ENCODE results near the gene C10orf95. TPM values are rescaled to one million over a fixed set of nuclear protein-coding genes. Genes with fewer than 3 reads are reported as not detected.

C10orf95 gene
- total RNA-seq, 1 donor from 2014 or later, result 2.9 TPM

DNA sequence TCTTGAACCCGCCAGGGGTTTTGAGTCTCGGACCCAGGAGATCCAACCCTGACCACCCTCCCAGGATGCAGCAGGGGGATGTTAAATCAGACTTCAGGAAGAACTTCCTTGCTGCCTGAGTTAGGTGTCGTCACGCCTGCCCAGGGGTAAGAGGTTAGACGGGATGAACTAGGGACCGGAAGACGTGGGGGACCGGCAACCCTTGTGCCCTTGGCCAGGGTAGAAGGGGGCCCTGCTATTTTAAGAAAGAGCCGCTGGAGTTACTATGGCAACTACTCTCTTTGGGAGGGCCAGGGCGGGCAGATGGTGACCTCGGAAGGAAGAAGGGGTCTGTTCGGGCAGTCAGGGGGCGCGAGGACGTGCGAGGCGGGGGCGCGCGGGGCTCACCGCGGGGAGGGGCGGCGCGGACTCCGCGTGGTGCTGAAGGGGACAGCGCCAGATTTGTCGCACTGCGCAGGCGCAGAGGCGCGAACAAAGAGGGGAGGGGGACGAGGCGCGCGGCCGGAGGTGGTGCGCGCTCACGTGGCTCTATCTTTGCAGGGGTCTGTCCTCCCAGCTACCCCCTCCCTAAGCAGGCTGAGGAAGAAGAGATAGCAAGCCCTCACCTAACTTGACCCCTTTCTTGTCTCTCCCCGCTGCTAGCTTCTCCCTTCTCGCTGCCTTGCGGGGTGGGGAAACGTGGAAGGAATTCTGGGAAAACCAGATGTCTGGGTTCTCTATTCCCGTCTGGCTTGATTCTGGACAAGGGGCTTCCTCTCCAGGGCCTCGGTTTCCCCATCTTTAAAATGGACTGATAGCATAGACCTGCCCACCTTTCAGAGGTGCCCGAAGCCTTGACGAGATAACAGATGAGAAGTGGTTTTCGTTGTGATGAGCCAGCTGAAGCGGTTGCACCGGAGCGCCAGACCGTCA, 31.8 kb downstream of the C10orf95 start:
- DNase-seq (ENCODE audit: low read depth), result no peak
- H3K27me3 ChIP-seq (ENCODE audit: control insufficient read depth, insufficient read depth, low read length), result peaks cover 4% of the 10 kb centered on the region
- H3K4me3 ChIP-seq (ENCODE audit: low read depth, low read length), result peak overlapping the region; percentile 89
- TF ChIP-seq, protein P1, sequence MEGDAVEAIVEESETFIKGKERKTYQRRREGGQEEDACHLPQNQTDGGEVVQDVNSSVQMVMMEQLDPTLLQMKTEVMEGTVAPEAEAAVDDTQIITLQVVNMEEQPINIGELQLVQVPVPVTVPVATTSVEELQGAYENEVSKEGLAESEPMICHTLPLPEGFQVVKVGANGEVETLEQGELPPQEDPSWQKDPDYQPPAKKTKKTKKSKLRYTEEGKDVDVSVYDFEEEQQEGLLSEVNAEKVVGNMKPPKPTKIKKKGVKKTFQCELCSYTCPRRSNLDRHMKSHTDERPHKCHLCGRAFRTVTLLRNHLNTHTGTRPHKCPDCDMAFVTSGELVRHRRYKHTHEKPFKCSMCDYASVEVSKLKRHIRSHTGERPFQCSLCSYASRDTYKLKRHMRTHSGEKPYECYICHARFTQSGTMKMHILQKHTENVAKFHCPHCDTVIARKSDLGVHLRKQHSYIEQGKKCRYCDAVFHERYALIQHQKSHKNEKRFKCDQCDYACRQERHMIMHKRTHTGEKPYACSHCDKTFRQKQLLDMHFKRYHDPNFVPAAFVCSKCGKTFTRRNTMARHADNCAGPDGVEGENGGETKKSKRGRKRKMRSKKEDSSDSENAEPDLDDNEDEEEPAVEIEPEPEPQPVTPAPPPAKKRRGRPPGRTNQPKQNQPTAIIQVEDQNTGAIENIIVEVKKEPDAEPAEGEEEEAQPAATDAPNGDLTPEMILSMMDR (IDR thresholded peaks at IDR 0.05; ENCODE audit: insufficient read depth, low read length, severe bottlenecking), result no peak
- FAIRE-seq, result no peak
- H3K36me3 ChIP-seq (ENCODE audit: control insufficient read depth, insufficient read depth, low read length), result peaks cover 9% of the 10 kb centered on the region

DNA sequence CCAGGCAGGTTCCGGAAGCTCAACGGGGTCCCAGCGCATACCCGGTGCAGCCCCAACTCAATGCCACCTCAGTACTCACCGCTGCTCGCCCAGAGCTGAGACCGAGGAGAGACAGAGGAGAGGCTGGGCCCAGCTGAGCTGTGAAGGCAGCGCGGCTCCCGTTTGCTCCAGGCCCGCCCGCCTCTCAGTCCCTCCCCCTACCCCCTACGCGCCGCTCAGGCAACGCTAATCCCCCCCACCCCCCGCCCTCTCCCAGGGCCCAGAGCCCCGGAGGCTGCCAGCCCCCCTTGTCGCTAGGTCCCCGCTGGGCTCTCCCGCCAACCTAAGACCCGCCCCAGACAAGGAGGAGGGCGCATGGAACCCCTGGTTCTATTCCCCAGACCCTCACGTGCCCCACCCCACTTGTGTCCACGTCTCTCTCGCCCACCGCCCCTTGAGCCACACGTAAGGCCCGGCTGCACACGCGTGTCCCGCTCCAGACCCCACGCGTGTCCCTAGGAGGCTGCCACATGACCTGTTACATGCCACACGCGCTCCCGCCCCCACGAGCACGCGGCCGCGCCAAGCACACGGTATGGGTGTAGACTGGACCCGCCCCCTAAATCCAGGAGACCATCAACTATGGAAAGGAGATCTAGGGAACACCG, 32.6 kb downstream of the C10orf95 start, which contains the start of gene PSD:
Gene PSD, minus strand, starts transcription at position 164 of the 647 bp plus-strand sequence. CDS start 1,747 bp downstream, outside the sequence.
- Histone ChIP-seq H3K27me3 (ENCODE audit: control insufficient read depth, insufficient read depth, low read length) (peaks cover 4% of the 10 kb centered on the region), H3K36me3 (ENCODE audit: control insufficient read depth, insufficient read depth, low read length) (peaks cover 7% of the 10 kb centered on the region), H3K4me3 (ENCODE audit: low read depth, low read length) (peak within 1 kb of the TSS; percentile 89)
- no peak for FAIRE-seq
- DNase-seq (ENCODE audit: low read depth), result no peak
- TF ChIP-seq, protein P1 (IDR thresholded peaks at IDR 0.05; ENCODE audit: insufficient read depth, low read length, severe bottlenecking), result no peak

DNA sequence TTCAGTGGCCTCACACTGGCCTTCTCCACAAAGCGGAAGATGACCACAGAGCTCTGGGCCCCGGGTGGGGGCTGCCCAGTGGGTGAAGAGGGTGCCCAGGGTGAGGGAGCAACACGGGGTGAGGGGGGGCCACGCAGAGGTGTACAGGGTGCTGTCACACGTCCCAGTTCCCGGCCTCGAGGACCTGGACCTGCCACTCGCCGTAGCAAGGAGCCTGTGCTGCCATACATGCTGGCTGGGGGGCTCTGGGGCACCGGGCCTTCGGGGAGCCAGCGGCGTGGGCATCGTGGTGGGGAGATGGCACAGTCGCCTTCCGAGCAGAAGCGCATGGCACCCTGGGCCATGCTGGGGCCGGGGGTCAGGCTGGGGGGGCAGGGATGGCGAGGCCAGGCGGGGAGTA, 34.6 kb downstream of the C10orf95 start:
- H3K4me3 ChIP-seq (ENCODE audit: low read depth, low read length), result no peak overlapping the region
- peaks cover 10% of the 10 kb centered on the region for H3K27me3 ChIP-seq (ENCODE audit: control insufficient read depth, insufficient read depth, low read length)
- TF ChIP-seq, protein P1 (IDR thresholded peaks at IDR 0.05; ENCODE audit: insufficient read depth, low read length, severe bottlenecking), result no peak
- FAIRE-seq (no peak), DNase-seq (ENCODE audit: low read depth) (no peak)
- no peaks in the 10 kb centered on the region for H3K36me3 ChIP-seq (ENCODE audit: control insufficient read depth, insufficient read depth, low read length)

DNA sequence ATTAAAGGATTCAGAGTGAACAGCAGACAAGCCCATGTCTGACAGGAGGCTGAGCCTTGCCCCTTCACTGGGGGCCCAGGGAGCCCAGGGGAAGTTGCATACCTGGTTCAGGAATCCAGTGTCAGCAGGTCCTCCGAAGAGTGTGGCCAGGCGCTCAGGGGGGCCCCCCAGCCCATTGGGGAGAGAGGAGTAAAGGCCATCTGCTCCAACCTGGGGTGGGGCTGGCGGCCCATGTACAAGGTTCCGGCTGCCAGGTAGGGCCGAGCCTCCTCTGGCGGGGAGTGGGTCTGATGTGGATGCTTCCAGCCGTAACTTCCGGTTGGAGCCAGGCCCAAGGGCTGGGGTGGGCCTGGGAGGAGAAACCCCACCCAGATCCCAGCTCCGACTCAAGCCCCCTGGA, 35.1 kb downstream of the C10orf95 start:
- DNase-seq (ENCODE audit: low read depth) (no peak), FAIRE-seq (no peak)
- TF ChIP-seq, protein P1 (IDR thresholded peaks at IDR 0.05; ENCODE audit: insufficient read depth, low read length, severe bottlenecking), result no peak
- Histone ChIP-seq H3K27me3 (ENCODE audit: control insufficient read depth, insufficient read depth, low read length) (peaks cover 13% of the 10 kb centered on the region), H3K4me3 (ENCODE audit: low read depth, low read length) (no peak overlapping the region), H3K36me3 (ENCODE audit: control insufficient read depth, insufficient read depth, low read length) (no peaks in the 10 kb centered on the region)

- Histone ChIP-seq H3K4me3 (ENCODE audit: low read depth, low read length) (no peak overlapping the region), H3K36me3 (ENCODE audit: control insufficient read depth, insufficient read depth, low read length) (no peaks in the 10 kb centered on the region), H3K27me3 (ENCODE audit: control insufficient read depth, insufficient read depth, low read length) (peaks cover 28% of the 10 kb centered on the region)
- FAIRE-seq (no peak), DNase-seq (ENCODE audit: low read depth) (no peak)
- TF ChIP-seq, protein P1 (IDR thresholded peaks at IDR 0.05; ENCODE audit: insufficient read depth, low read length, severe bottlenecking), result no peak
Observed at GRCh38 chr10:102414749-102415148, 36.6 kb downstream of the C10orf95 start.
